Measurements from ENCODE around the gene TPST1.
"Not testable (repeated sequence)": the region's sequence is repeated elsewhere in the genome, so short reads cannot be mapped to it uniquely, and the experiment has no call there.

Gene TPST1

GRCh38 chr7:66216687-66217086 lies 11.6 kb downstream of the TPST1 start:
- DNase-seq (ENCODE audit: low read depth) = no peak
- no peak overlapping the region for H3K4me3 ChIP-seq (ENCODE audit: low read depth, low read length)

GRCh38 chr7:66219805-66220204 lies 14.7 kb downstream of the TPST1 start:
- TF ChIP-seq CTCF (IDR thresholded peaks at IDR 0.05; ENCODE audit: control insufficient read depth, extremely low read depth, insufficient read depth) = no peak
- H3K4me3 ChIP-seq (ENCODE audit: low read depth, low read length) = no peak overlapping the region
- DNase-seq (ENCODE audit: low read depth) = no peak

More at GRCh38 chr7:66216687-66217086, 11.6 kb downstream of the TPST1 start:
- no peak for TF ChIP-seq CTCF (IDR thresholded peaks at IDR 0.05; ENCODE audit: control insufficient read depth, extremely low read depth, insufficient read depth)

- no peak for TF ChIP-seq CTCF (IDR thresholded peaks at IDR 0.05; ENCODE audit: control insufficient read depth, extremely low read depth, insufficient read depth)
- DNase-seq (ENCODE audit: low read depth) = no peak
- no peak overlapping the region for H3K4me3 ChIP-seq (ENCODE audit: low read depth, low read length)
These were observed 16.3 kb downstream of the TPST1 start for GRCh38 chr7:66221442-66221841.

GRCh38 chr7:66227808-66228207 lies 22.7 kb downstream of the TPST1 start:
- no peak for DNase-seq (ENCODE audit: low read depth)
- TF ChIP-seq CTCF (IDR thresholded peaks at IDR 0.05; ENCODE audit: control insufficient read depth, extremely low read depth, insufficient read depth) = no peak
- H3K4me3 ChIP-seq (ENCODE audit: low read depth, low read length) = no peak overlapping the region

GRCh38 chr7:66231326-66232216 lies 26.4 kb downstream of the TPST1 start:
- DNase-seq (ENCODE audit: low read depth); H3K4me3 ChIP-seq (ENCODE audit: low read depth, low read length): not testable (repeated sequence)

- H3K4me3 ChIP-seq (ENCODE audit: low read depth, low read length) = no peak overlapping the region
- no peak for DNase-seq (ENCODE audit: low read depth)
- TF ChIP-seq CTCF (IDR thresholded peaks at IDR 0.05; ENCODE audit: control insufficient read depth, extremely low read depth, insufficient read depth) = no peak
These were observed 28.5 kb downstream of the TPST1 start for GRCh38 chr7:66233638-66234037.

GRCh38 chr7:66236713-66237303 lies 31.7 kb downstream of the TPST1 start:
- H3K4me3 ChIP-seq (ENCODE audit: low read depth, low read length) = no peak overlapping the region
- no peak for TF ChIP-seq CTCF (IDR thresholded peaks at IDR 0.05; ENCODE audit: control insufficient read depth, extremely low read depth, insufficient read depth)
- DNase-seq (ENCODE audit: low read depth) = no peak
